MCF 10A (cell line): ENCODE data around the gene KRT7. TPM values are rescaled to one million over a fixed set of nuclear protein-coding genes. Genes with fewer than 3 reads are reported as not detected.

Source experiments
- BruUV-seq: library from RNA; stranded (reverse); fragments of 400-500 nt; replicated peaks from 2 replicates; lab custom pipeline; 2021; lab: Mats Ljungman, UMichigan
- CTCF ChIA-PET: fragments of 300-600 bp; sonication (Branson Sonifier 250); formaldehyde crosslinking; extraction: SDS; loops from one replicate; lab custom pipeline; 2021; ENCODE audit warnings: antibody characterized with exemption, inconsistent platforms; lab: Yijun Ruan, JAX
- POLR2A ChIA-PET: fragments of 300-600, 350-650 bp; sonication (Branson Sonifier 250); formaldehyde crosslinking; extraction: SDS; loops from one replicate; lab custom pipeline; 2020; ENCODE audit warnings: antibody characterized with exemption, inconsistent platforms; lab: Yijun Ruan, JAX
- DNase-seq: peaks from one replicate; pipeline ENCODE4 v3.0.0-alpha.2; 2018; ENCODE audit not compliant: unreplicated experiment
- H3K27ac Mint-ChIP-seq: one replicate; pipeline ENCODE4 v1.8.0; 2022; ENCODE audit warnings: mild to moderate bottlenecking, low read depth, mixed read lengths; ENCODE audit not compliant: unreplicated experiment
- H3K27me3 Mint-ChIP-seq: one replicate; pipeline ENCODE4 v1.8.0; 2022; ENCODE audit warnings: mixed read lengths; ENCODE audit not compliant: insufficient read depth, unreplicated experiment
- H3K36me3 Mint-ChIP-seq: one replicate; pipeline ENCODE4 v1.8.0; 2022; ENCODE audit warnings: mild to moderate bottlenecking, moderate library complexity, mixed read lengths; ENCODE audit not compliant: insufficient read depth, unreplicated experiment
- H3K4me1 Mint-ChIP-seq: one replicate; pipeline ENCODE4 v1.8.0; 2022; ENCODE audit warnings: mixed read lengths; ENCODE audit not compliant: insufficient read depth, unreplicated experiment
- H3K4me3 Mint-ChIP-seq: one replicate; pipeline ENCODE4 v1.8.0; 2022; ENCODE audit warnings: mild to moderate bottlenecking, moderate library complexity, mixed read lengths; ENCODE audit not compliant: unreplicated experiment
- H3K9me3 Mint-ChIP-seq: one replicate; pipeline ENCODE4 v1.8.0; 2022; ENCODE audit warnings: mixed read lengths; ENCODE audit not compliant: unreplicated experiment
- intact Hi-C: fragments of 100-400 bp; cut with micrococcal nuclease; formaldehyde crosslinking; loops from 2 replicates; pipeline ENCODE4 v1.14.1; 2022
- total RNA-seq: library from RNA; stranded (reverse); gene quantifications from 2 replicates; pipeline ENCODE4 v1.2.3, GENCODE V29; 2022
- TF ChIP-seq, protein P1 (sequence below): fragments of 200-600 bp; IDR thresholded peaks from one replicate; pipeline ENCODE4 v1.8.0; 2022; ENCODE audit warnings: antibody characterized with exemption, mild to moderate bottlenecking; ENCODE audit not compliant: unreplicated experiment

Gene KRT7
- total RNA-seq, 1 experiment from 2014 or later: 3,360 TPM

DNA sequence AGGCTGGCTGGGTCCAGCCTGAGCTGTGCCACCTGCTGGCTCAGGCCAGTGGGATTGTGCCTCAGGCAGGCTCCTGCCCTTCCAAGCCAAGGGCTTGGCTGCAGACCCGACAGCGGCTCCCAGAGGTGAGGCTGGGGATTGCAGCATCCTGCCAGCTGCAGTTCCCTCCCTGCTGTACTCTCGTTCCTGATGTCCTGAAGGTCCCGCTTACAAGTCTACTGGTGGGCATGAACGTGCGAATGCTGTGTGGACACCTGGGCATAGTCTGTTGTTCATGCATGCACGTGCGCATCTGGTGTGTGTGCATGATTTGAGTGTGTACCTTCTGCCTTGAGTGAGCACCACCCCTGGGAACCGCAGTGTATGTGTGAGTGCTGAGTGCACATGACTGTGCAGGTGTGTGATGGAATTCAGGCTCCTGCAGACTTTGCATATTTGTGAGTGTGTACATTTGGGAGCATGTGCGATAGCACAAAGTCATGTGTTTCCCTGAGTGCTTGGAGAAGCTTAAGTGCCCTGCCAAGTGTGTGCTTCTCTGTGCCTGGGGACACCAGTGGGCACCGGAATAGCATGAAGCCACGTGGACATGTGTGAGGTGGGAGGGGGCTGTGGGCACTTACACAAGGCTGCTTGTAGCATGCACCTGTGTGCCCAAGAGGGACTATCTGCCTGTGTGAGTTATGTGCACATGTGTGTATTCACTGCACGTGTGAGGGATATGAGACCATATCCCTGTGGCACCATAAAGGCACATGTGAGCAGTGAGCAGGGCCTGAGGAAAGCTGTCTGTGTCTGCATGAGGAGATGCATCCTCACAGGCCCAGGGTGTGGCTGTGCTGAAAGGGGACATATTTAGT lies 19.3 kb upstream of the KRT7 start:
- Mint-ChIP-seq H3K27ac (no peak overlapping the region), H3K27me3 (no peaks in the 10 kb centered on the region), H3K4me3 (no peak overlapping the region), H3K36me3 (no peaks in the 10 kb centered on the region), H3K9me3 (no peaks in the 10 kb centered on the region), H3K4me1 (peaks cover 70% of the 10 kb centered on the region)
- TF ChIP-seq, protein P1, sequence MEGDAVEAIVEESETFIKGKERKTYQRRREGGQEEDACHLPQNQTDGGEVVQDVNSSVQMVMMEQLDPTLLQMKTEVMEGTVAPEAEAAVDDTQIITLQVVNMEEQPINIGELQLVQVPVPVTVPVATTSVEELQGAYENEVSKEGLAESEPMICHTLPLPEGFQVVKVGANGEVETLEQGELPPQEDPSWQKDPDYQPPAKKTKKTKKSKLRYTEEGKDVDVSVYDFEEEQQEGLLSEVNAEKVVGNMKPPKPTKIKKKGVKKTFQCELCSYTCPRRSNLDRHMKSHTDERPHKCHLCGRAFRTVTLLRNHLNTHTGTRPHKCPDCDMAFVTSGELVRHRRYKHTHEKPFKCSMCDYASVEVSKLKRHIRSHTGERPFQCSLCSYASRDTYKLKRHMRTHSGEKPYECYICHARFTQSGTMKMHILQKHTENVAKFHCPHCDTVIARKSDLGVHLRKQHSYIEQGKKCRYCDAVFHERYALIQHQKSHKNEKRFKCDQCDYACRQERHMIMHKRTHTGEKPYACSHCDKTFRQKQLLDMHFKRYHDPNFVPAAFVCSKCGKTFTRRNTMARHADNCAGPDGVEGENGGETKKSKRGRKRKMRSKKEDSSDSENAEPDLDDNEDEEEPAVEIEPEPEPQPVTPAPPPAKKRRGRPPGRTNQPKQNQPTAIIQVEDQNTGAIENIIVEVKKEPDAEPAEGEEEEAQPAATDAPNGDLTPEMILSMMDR: peak; percentile 95
- intact Hi-C loops: loop anchor here (1.0 to 10.0 kb wide), 2 partner anchors 20 to 661 kb away; partner anchors contain the start of gene KRT7
- BruUV-seq: no TSS peak
- POLR2A ChIA-PET: interaction anchor here (0.5 to 1.4 kb wide), 9 partner anchors 20 to 981 kb away, joined by 3 to 8 read pairs (median 3); no protein-coding TSS in a partner anchor
- peak; percentile 85 for DNase-seq
- CTCF ChIA-PET: interaction anchor here (0.6 to 4.2 kb wide), 21 partner anchors 9 to 767 kb away, joined by 3 to 32 read pairs (median 4); no protein-coding TSS in a partner anchor

DNA sequence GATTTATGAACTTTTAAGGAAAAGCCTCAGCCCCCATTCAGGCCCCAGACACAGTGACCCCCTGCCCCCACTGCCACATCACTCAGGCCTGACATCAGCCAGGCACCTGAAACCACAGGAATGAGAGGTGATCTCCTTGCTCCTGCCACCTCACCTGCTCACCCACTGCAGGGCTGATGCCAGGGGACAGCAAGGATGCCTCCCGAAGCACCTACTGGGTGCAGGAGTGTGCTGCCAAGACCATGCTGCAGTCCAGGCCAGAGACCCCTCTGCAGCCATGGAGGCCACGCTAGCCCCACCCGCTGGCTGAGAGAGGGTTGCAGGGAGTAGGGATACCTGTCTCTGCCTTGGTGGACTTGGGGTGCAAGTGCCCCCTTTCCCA lies 18.6 kb upstream of the KRT7 start:
- no peaks in the 10 kb centered on the region for H3K36me3 Mint-ChIP-seq
- POLR2A ChIA-PET: interaction anchor here (0.6 to 1.8 kb wide), 10 partner anchors 13 to 65 kb away, joined by 3 to 9 read pairs (median 4); partner anchors contain the start of gene KRT7
- DNase-seq: no peak
- no peak overlapping the region for H3K27ac Mint-ChIP-seq
- intact Hi-C loops: loop anchor here (10.0 kb wide), 1 partner anchor 660 kb away; no protein-coding TSS in a partner anchor
- TF ChIP-seq, protein P1: no peak
- CTCF ChIA-PET: interaction anchor here (0.6 to 4.2 kb wide), 11 partner anchors 11 to 767 kb away, joined by 3 to 32 read pairs (median 5); no protein-coding TSS in a partner anchor
- H3K4me3 Mint-ChIP-seq: no peak overlapping the region
- no peaks in the 10 kb centered on the region for H3K27me3 Mint-ChIP-seq
- H3K4me1 Mint-ChIP-seq: peaks cover 64% of the 10 kb centered on the region
- no peaks in the 10 kb centered on the region for H3K9me3 Mint-ChIP-seq
- no TSS peak for BruUV-seq

DNA sequence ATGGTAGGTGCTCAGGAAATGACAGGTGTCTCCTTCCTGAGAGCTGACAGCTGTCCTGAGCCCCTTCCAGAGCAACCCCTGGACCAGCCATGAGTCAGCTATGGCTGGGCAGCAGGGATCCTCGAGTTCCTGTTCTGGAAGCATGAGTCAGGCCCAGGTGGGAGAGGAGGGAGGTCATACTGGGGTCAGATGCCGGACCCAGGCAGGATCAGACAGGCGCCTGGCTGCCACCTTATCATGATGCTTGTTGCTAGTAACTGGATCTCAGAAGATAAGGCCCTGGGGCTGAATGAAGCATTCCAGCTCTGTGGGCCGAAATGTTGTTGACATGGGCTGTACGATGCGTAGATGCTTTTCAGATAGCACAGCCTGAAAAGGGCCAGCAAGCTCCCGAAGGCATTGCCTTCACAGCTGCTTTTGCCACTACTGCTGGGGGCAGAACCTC lies 17.4 kb upstream of the KRT7 start:
- H3K4me3 Mint-ChIP-seq: no peak overlapping the region
- H3K4me1 Mint-ChIP-seq: peaks cover 52% of the 10 kb centered on the region
- BruUV-seq: no TSS peak
- intact Hi-C loops: loop anchor here (10.0 kb wide), 1 partner anchor 659 kb away; no protein-coding TSS in a partner anchor
- peak; percentile 93 for DNase-seq
- no peaks in the 10 kb centered on the region for H3K36me3 Mint-ChIP-seq
- no peaks in the 10 kb centered on the region for H3K9me3 Mint-ChIP-seq
- no peak overlapping the region for H3K27ac Mint-ChIP-seq
- POLR2A ChIA-PET: interaction anchor here (0.6 to 1.8 kb wide), 11 partner anchors 12 to 281 kb away, joined by 3 to 9 read pairs (median 4); partner anchors contain the start of genes KRT7 and KRT80
- CTCF ChIA-PET: interaction anchor here (0.6 to 4.2 kb wide), 14 partner anchors 8 to 689 kb away, joined by 3 to 32 read pairs (median 3); no protein-coding TSS in a partner anchor
- no peaks in the 10 kb centered on the region for H3K27me3 Mint-ChIP-seq
- TF ChIP-seq, protein P1: no peak
